Muscle of leg (tissue), 11 donors: ENCODE results near the gene SLC39A8. TPM values are rescaled to one million over a fixed set of nuclear protein-coding genes. Genes with fewer than 3 reads are reported as not detected.
"Not testable (repeated sequence)": the region's sequence is repeated elsewhere in the genome, so short reads cannot be mapped to it uniquely, and the experiment has no call there.

ENCODE experiments used
- DNase-seq: peaks from one replicate; pipeline ENCODE4 v3.0.0; 2013
- H3K27ac ChIP-seq: one replicate; pipeline ENCODE4 v1.5.1; 2013; ENCODE audit warnings: mild to moderate bottlenecking, low read length, control low read depth
- H3K27me3 ChIP-seq: one replicate; pipeline ENCODE4 v1.6.1; 2013; ENCODE audit warnings: low read length; ENCODE audit not compliant: control insufficient read depth, insufficient read depth
- H3K36me3 ChIP-seq: one replicate; pipeline ENCODE4 v1.6.1; 2013; ENCODE audit warnings: low read length; ENCODE audit not compliant: control insufficient read depth, insufficient read depth
- H3K4me1 ChIP-seq: one replicate; pipeline ENCODE4 v1.6.1; 2013; ENCODE audit warnings: low read length; ENCODE audit not compliant: control insufficient read depth, insufficient read depth
- H3K4me3 ChIP-seq: one replicate; pipeline ENCODE4 v1.5.1; 2013; ENCODE audit warnings: low read length, control low read depth
- H3K9me3 ChIP-seq: replicated peaks from 2 replicates; pipeline ENCODE4 v1.6.1; 2013; ENCODE audit warnings: low read depth, low read length; ENCODE audit not compliant: control insufficient read depth
- WGBS: methylation state at CpG from one replicate; pipeline ENCODE4 v1.1.5; 2013; ENCODE audit warnings: missing lambda C conversion rate; ENCODE audit not compliant: insufficient coverage; 5-methylcytosine and 5-hydroxymethylcytosine counted together
- polyA plus RNA-seq, 8 donors: library from polyadenylated mRNA; unstranded; fragments of 120-200 nt; gene quantifications; one replicate each; pipeline versions ENCODE4 v1.2.1 to v1.2.3, GENCODE V29; 2013; ENCODE audit warnings: inconsistent platforms in 1 of 8, low replicate concordance in 1 of 8; ENCODE audit not compliant: insufficient read length in 8 of 8, insufficient read depth in 1 of 8
- total RNA-seq: library from RNA; stranded (reverse); fragments of 120-200 nt; gene quantifications from one replicate; pipeline ENCODE4 v1.2.4, GENCODE V29; 2013

Gene SLC39A8
- total and polyA plus RNA-seq, 9 donors = 2.1 to 4.8 (median 3.5) TPM

DNA sequence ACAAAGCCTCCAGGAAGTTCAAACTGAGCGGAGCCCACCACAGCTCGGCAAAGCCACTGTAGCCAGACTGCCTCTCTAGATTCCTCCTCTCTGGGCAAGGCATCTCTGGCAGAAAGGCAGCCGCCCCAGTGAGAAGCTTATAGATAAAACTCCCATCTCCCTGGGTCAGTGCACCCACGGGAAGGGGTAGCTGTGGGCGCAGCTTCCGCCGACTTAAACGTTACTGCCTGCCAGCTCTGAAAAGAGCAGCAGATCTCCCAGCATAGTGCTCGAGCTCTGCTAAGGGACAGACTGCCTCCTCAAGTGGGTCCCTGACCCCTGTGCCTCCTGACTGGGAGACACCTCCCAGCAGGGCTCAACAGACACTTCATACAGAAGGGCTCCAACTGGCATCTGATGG lies 72.0 kb downstream of the SLC39A8 start:
- not testable (repeated sequence) for H3K27me3 ChIP-seq, H3K4me3 ChIP-seq, H3K9me3 ChIP-seq, DNase-seq, H3K27ac ChIP-seq, H3K36me3 ChIP-seq, H3K4me1 ChIP-seq
- WGBS = 96% methylated on average over 7 of the region's 9 CpGs

DNA sequence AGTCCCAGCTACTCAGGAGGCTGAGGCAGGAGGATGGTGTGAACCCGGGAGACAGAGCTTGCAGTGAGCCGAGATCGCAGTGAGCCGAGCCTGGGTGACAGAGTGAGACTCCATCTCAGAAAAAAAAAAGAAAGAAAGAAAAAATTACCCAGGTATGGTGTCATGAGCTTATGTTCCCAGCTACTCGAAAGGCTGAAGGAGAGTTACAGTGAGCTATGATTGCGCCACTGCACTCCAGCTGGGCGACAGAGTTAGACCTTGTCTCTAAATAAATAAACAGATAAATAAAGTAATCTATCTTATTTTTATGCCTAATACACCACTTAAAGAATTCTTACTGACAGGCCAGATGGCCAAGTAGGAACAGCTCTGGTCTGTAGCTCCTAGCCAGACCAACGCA lies 73.0 kb downstream of the SLC39A8 start:
- H3K27ac ChIP-seq = no peak overlapping the region
- H3K27me3 ChIP-seq = no peaks in the 10 kb centered on the region
- H3K4me1 ChIP-seq = no peaks in the 10 kb centered on the region
- H3K4me3 ChIP-seq = no peak overlapping the region
- H3K9me3 ChIP-seq = no peaks in the 10 kb centered on the region
- no peak for DNase-seq
- H3K36me3 ChIP-seq = no peaks in the 10 kb centered on the region
- 95% methylated on average over 4 of the region's 8 CpGs for WGBS

DNA sequence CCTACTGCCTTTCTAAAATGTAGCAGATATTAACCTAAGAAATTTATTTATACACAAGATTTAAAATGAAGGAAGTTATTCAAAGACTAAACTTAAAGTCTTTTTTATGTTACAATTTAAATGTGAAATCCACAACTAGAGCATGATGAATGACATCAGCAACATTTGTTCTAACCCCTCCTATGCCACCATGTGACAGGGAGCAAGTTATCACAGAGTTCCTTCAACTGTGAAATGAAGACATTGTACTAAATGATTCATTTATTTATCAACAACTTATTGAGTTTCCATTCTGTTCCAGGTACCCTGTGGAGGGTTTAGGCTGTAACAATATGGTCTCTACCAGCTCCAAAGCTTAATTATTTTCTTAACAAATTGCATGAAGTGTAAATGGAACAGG lies 76.9 kb downstream of the SLC39A8 start:
- H3K9me3 ChIP-seq = no peaks in the 10 kb centered on the region
- H3K4me3 ChIP-seq = no peak overlapping the region
- no peaks in the 10 kb centered on the region for H3K27me3 ChIP-seq
- DNase-seq = no peak
- no peaks in the 10 kb centered on the region for H3K36me3 ChIP-seq
- H3K27ac ChIP-seq = no peak overlapping the region
- H3K4me1 ChIP-seq = no peaks in the 10 kb centered on the region

DNA sequence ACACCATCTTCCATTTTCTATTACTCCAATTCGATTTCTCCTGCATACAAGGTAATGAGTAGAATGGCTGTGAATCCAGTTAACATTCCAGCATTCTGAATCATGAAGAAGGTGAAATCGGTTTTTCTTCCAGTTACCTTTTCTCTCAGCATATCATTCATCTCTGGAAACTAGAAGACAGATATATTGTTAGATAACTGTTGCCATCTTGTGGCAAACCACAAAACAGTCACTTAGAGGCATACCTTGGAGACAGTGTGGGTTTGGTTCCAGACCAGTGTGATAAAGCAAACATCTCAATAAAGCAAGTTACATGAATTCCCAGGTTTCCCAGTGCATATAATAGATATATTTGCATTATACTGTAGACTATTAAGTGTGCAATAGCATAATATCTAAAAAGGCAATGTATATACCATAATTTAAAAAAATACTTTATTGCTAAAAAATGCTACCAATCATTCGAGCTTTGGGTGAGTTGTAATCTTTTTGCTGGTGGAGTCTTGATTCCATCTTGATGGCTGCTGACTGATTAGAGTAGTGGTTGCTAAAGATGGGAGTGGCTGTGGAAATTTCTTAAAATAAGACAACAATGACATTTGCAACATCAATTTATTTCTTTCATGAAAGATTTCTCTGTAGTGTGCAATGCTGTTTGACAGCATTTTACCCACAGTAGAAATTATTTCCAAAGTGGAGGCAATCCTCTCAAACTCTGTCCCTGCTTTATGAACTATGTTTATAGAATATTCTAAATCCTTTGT lies 82.1 kb downstream of the SLC39A8 start:
- Histone ChIP-seq H3K9me3 (no peaks in the 10 kb centered on the region), H3K27ac (no peak overlapping the region), H3K4me1 (no peaks in the 10 kb centered on the region), H3K36me3 (no peaks in the 10 kb centered on the region), H3K27me3 (no peaks in the 10 kb centered on the region), H3K4me3 (no peak overlapping the region)
- peak; percentile 71 for DNase-seq
- no CpG with 5 or more reads among the region's 3 CpGs for WGBS

DNA sequence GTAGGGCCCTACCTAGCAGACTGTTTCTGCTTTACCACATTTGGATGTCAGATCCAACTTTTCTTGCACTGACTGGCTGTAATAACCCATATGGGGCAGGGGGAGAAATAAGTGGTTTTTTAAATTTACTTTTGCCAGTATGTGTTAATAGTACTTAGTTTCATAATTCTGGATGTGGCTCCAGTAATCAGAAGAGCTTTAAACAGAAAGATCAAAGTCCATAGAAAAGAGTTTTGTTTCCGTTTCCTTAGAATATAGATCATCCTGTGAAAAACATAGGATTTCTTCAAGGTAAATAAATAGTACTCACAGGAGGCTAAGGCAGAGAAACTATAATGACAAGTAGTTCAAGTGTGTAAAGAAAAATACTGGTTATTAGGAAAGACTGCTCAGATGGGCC lies 85.6 kb downstream of the SLC39A8 start:
- WGBS = no CpG with 5 or more reads among the region's 1 CpG
- no peak for DNase-seq
- no peaks in the 10 kb centered on the region for H3K27me3 ChIP-seq
- no peak overlapping the region for H3K4me3 ChIP-seq
- H3K9me3 ChIP-seq = no peaks in the 10 kb centered on the region
- no peaks in the 10 kb centered on the region for H3K36me3 ChIP-seq
- H3K4me1 ChIP-seq = no peaks in the 10 kb centered on the region
- no peak overlapping the region for H3K27ac ChIP-seq

DNA sequence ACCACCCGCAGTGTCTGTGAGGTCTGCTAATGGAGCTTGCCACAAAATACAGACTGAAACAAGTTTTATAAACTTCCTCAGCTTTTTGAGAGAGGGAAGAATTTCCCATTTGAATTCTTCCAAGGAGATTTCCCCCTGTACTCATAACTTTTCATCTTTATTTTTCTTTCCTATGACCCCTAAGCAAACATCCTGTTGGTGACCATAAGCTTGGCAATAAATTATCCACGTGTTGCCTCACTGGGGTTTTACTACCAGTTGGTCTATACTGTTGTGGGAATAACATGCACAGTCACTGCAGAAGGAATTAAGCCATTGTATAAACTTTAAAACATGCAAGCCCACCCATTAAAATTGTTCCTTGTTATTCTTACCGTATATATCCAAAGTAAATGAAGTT lies 86.2 kb downstream of the SLC39A8 start:
- H3K9me3 ChIP-seq = no peaks in the 10 kb centered on the region
- no peaks in the 10 kb centered on the region for H3K27me3 ChIP-seq
- no peaks in the 10 kb centered on the region for H3K36me3 ChIP-seq
- no CpG with 5 or more reads among the region's 3 CpGs for WGBS
- DNase-seq = no peak
- H3K27ac ChIP-seq = no peak overlapping the region
- H3K4me1 ChIP-seq = no peaks in the 10 kb centered on the region
- H3K4me3 ChIP-seq = no peak overlapping the region

DNA sequence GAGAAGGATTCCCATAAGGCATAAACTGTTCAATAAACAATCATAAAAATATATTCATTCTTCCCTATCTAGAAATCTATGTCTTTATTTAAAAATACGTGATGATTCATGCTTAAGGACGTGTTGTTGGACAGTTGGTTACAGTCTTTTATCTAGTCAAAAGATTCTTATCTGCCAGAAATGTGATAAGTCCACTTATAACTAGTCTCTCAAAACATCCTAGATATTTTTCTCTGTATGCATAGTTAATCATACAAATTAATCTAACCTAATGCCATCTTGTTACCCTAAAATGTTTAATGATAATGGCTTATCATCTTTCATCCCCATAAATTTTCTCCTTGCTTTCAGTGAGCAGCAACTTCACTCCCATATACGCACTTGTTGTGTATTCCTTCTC lies 89.0 kb downstream of the SLC39A8 start:
- H3K36me3 ChIP-seq = no peaks in the 10 kb centered on the region
- no peak overlapping the region for H3K4me3 ChIP-seq
- H3K27ac ChIP-seq = no peak overlapping the region
- H3K4me1 ChIP-seq = no peaks in the 10 kb centered on the region
- no peaks in the 10 kb centered on the region for H3K27me3 ChIP-seq
- no peak for DNase-seq
- no peaks in the 10 kb centered on the region for H3K9me3 ChIP-seq
- no CpG with 5 or more reads among the region's 3 CpGs for WGBS

DNA sequence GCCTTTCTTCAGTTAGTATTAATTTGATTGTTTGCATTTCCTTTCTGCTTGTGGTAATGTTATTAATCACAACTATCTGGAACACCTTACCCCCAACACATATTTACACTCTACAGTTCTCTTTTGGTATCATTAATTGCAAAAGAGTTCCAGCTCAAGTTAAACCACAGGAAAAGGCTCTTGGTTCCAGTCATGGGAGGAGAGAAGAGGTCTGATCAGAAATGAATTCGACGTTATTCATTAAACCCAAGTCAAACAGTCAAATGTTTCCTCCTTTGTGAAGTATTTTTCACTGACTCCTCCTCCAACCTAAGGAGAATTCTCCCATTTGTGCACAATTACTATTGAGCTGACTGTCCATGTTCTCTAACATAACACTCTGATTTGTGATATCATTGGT lies 91.4 kb downstream of the SLC39A8 start:
- no peak for DNase-seq
- Histone ChIP-seq H3K4me3 (no peak overlapping the region), H3K27ac (no peak overlapping the region), H3K9me3 (no peaks in the 10 kb centered on the region), H3K36me3 (no peaks in the 10 kb centered on the region), H3K27me3 (no peaks in the 10 kb centered on the region), H3K4me1 (no peaks in the 10 kb centered on the region)
- no CpG with 5 or more reads among the region's 2 CpGs for WGBS

DNA sequence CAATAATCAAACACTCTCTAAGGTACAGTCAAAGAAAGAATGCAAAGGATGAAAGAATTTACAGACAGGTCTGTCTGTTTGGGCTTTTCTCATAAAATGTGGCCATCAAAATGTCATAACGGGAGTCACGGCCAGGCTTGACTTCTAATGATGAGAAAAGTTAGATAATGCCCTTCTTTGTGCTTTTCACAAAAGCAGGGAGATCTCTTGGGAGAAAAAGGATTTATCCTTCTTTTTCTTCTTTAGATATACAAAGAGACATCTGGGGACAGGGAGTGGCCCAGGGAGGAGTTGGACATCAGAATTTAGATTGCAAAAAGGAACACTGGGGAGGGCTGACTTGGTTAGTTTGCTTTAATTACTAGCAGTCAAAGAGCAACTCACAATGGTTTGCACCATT lies 93.1 kb downstream of the SLC39A8 start:
- DNase-seq = no peak
- Histone ChIP-seq H3K27me3 (no peaks in the 10 kb centered on the region), H3K9me3 (no peaks in the 10 kb centered on the region), H3K36me3 (no peaks in the 10 kb centered on the region), H3K27ac (no peak overlapping the region), H3K4me3 (no peak overlapping the region), H3K4me1 (no peaks in the 10 kb centered on the region)
- no CpG with 5 or more reads among the region's 2 CpGs for WGBS

DNA sequence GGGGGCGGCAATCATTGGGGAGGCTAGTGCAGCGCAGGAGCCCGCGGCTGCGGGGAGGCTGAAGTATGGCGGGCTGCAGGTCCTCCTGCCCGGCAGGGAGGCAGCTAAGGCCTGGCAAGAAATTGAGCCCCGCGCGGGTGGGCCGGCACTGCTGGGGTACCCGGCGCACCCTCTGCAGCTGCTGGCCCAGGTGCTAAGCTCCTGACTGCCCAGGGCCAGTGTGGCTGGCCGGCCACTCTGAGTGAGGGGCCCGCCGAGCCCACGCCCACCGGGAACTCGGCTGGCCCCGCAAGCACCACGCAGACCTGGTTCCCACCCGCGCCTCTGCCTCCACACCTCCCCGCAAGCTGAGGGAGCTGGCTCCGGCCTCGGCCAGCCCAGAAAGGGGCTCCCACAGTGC lies 94.9 kb downstream of the SLC39A8 start:
- DNase-seq = no peak

DNA sequence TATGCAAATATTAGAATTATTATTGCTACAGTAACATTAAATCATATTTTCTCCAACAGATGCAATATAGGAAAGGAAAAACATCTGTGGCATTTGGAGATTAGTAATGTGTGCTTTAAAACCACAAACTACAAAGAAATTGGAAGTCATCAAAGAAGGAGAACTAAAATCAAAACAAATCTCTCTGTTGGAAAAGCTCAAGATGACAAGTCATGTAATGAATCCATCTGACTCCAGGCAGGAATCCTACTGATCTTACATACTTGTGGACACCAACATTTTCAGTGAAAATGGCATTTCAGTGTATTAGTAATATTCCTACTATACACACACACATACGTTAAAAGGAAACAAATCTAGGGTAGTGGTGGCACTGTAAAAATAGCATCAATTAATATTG lies 98.2 kb downstream of the SLC39A8 start:
- no peak for DNase-seq
- Histone ChIP-seq H3K27me3 (no peaks in the 10 kb centered on the region), H3K4me3 (no peak overlapping the region), H3K36me3 (no peaks in the 10 kb centered on the region), H3K27ac (no peak overlapping the region), H3K9me3 (peaks cover 6% of the 10 kb centered on the region), H3K4me1 (no peaks in the 10 kb centered on the region)
- WGBS = no CpG with 5 or more reads among the region's 1 CpG

More for the DNA sequence above, 94.9 kb downstream of the SLC39A8 start:
- Histone ChIP-seq H3K36me3 (no peaks in the 10 kb centered on the region), H3K4me1 (no peaks in the 10 kb centered on the region), H3K4me3 (no peak overlapping the region), H3K27ac (no peak overlapping the region), H3K27me3 (no peaks in the 10 kb centered on the region), H3K9me3 (no peaks in the 10 kb centered on the region)
- WGBS = 90% methylated on average over 24 of the region's 26 CpGs
